Naive thymus-derived CD8-positive, alpha-beta T cell (primary cell): ENCODE results near the gene TGM5. TPM values are rescaled to one million over a fixed set of nuclear protein-coding genes. Genes with fewer than 3 reads are reported as not detected.

Experiments
- ATAC-seq, 2 donors: fragments of 150-1000 bp; cut with Tn5 transposase in 1 of 2; sonication (Bioruptor Pico), chemical (Tn5 transposase) in 1 of 2; 1 replicate in 1 of 2; 2 replicates in 1 of 2; pipeline ENCODE4 v1.10.0; 2021; ENCODE audit warnings: mild to moderate bottlenecking in 2 of 2, moderate library complexity in 2 of 2
- POLR2A ChIA-PET: fragments of 350-600 bp; sonication (Branson Sonifier 250); formaldehyde crosslinking; loops from one replicate; lab custom pipeline; 2021; ENCODE audit warnings: antibody characterized with exemption; lab: Charles Lee
- DNase-seq, 10 donors: peaks; one replicate each; pipeline versions ENCODE4 v3.0.0 to v3.0.0-alpha.2; 2020 to 2022
- H3K27ac Mint-ChIP-seq, 10 donors: one replicate each; pipeline ENCODE4 v1.8.0; 2020 to 2022; ENCODE audit warnings: mild to moderate bottlenecking in 10 of 10, mixed read lengths in 10 of 10, moderate library complexity in 4 of 10, inconsistent platforms in 1 of 10
- H3K27me3 Mint-ChIP-seq, 5 donors: one replicate each; pipeline ENCODE4 v1.8.0; 2021 to 2022; ENCODE audit warnings: mixed read lengths in 5 of 5
- H3K36me3 Mint-ChIP-seq, 3 donors: one replicate each; pipeline ENCODE4 v1.8.0; 2020 to 2022; ENCODE audit warnings: mixed read lengths in 3 of 3, mild to moderate bottlenecking in 2 of 3, inconsistent platforms in 1 of 3
- H3K4me1 Mint-ChIP-seq, 4 donors: one replicate each; pipeline ENCODE4 v1.8.0; 2021 to 2022; ENCODE audit warnings: mixed read lengths in 4 of 4
- H3K4me3 Mint-ChIP-seq, 10 donors: one replicate each; pipeline ENCODE4 v1.8.0; 2020 to 2022; ENCODE audit warnings: mild to moderate bottlenecking in 10 of 10, mixed read lengths in 10 of 10, moderate library complexity in 6 of 10, inconsistent platforms in 1 of 10
- H3K9me3 Mint-ChIP-seq, 9 donors: one replicate each; pipeline ENCODE4 v1.8.0; 2020 to 2022; ENCODE audit warnings: mixed read lengths in 9 of 9, mild to moderate bottlenecking in 3 of 9, inconsistent platforms in 1 of 9, moderate library complexity in 1 of 9
- polyA plus RNA-seq, 3 donors: library from polyadenylated mRNA; unstranded; fragments of 300-500 nt; fragmentation: Illumina TruSeq; gene quantifications; one replicate each; pipeline ENCODE4 v1.2.3, GENCODE V29; 2021
- total RNA-seq, 8 experiments: library from RNA in 2 of 8; stranded (reverse) in 2 of 8; gene quantifications; one replicate each; pipeline ENCODE4 v1.2.3 and lab custom pipeline; 2021 to 2026

The TGM5 gene
- total and polyA plus RNA-seq, 5 experiments from 2014 or later: not detected

GRCh38 chr15:43220991-43221403 lies 45.7 kb downstream of the TGM5 start, which contains the start of gene EPB42:
Gene EPB42, minus strand, starts transcription at chr15:43221018. Its CDS starts 193 bp downstream, at chr15:43220825.
- H3K4me3 Mint-ChIP-seq: no peak within 1 kb of the TSS
- H3K36me3 Mint-ChIP-seq: no peaks in the 10 kb centered on the region
- H3K4me1 Mint-ChIP-seq: peaks cover 3 to 9% (median 6%) of the 10 kb centered on the region in 4 donors
- H3K27ac Mint-ChIP-seq: no peak within 1 kb of the TSS
- peaks cover 2 to 30% (median 13%) of the 10 kb centered on the region in 5 donors for H3K27me3 Mint-ChIP-seq
- POLR2A ChIA-PET: no interaction called here
- no peak for DNase-seq
- no peaks in the 10 kb centered on the region for H3K9me3 Mint-ChIP-seq
- ATAC-seq: no peak

DNA sequence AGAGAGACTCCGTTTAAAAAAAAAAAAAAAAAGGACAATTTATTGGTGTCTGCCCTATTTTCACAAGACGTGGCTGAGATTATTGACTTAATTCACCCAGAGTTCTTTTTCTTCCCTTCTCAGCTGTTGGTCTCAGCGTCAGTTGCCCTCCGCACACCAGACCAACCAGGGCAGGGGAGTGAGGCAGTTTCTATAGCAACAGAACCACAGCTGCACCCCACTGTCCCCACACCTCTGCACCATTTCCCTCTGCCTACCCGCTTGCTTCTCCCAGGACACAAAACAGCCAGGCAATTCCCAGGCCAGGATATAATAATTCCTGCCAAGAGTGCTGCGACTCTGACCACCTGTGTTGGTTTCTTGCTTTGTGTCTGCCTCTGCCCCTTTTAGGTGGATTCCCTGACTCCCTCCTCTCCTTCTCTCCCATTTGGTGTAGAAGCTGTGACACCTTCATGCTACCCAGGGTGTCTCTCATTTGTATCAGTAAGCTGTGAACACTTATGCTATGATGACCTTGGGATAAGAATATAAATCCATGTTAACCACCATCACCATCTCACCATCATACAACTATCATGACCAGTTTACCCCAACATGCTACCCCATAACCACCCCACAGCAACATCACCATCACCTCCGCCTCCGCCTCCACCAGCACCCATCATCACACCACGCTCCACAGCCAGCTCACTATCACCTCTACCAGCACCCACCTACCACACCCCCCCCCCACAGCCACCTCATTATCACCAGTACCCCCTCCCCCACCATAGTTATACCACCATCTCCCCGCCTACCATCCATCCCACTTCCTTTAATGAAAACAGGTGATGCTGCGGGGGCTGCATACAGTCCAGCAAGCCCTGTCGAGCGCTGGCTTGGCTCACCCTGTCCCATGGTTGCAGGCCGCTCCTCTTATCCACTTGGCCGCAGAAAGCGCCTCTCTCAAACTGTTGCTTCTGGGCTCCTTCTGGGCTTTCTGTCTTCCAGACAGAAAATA lies 46.5 kb downstream of the TGM5 start:
- H3K4me1 Mint-ChIP-seq: peaks cover 0 to 1% (median under 1%) of the 10 kb centered on the region in 4 donors
- ATAC-seq: no peak
- no peak overlapping the region for H3K27ac Mint-ChIP-seq
- H3K27me3 Mint-ChIP-seq: peaks cover 0 to 30% (median 8%) of the 10 kb centered on the region in 5 donors
- no peak for DNase-seq
- H3K9me3 Mint-ChIP-seq: no peaks in the 10 kb centered on the region
- POLR2A ChIA-PET: no interaction called here
- no peak overlapping the region for H3K4me3 Mint-ChIP-seq
- no peaks in the 10 kb centered on the region for H3K36me3 Mint-ChIP-seq

GRCh38 chr15:43218908-43219706 lies 47.6 kb downstream of the TGM5 start:
- Mint-ChIP-seq H3K4me3 (no peak overlapping the region), H3K9me3 (no peaks in the 10 kb centered on the region), H3K4me1 (no peaks in the 10 kb centered on the region), H3K36me3 (no peaks in the 10 kb centered on the region), H3K27ac (no peak overlapping the region), H3K27me3 (peaks cover 0 to 22% (median 8%) of the 10 kb centered on the region in 5 donors)
- POLR2A ChIA-PET: no interaction called here
- ATAC-seq (no peak), DNase-seq (no peak)

GRCh38 chr15:43215961-43216360 lies 50.8 kb downstream of the TGM5 start:
- Mint-ChIP-seq H3K27me3 (peaks cover 0 to 13% (median 6%) of the 10 kb centered on the region in 5 donors), H3K4me3 (no peak overlapping the region), H3K9me3 (no peaks in the 10 kb centered on the region), H3K36me3 (no peaks in the 10 kb centered on the region), H3K27ac (no peak overlapping the region), H3K4me1 (peaks cover 0 to 2% (median 0%) of the 10 kb centered on the region in 4 donors)
- no peak for DNase-seq
- no peak for ATAC-seq
- POLR2A ChIA-PET: no interaction called here

GRCh38 chr15:43214592-43215295 lies 52.0 kb downstream of the TGM5 start:
- no peak for DNase-seq
- ATAC-seq: no peak
- H3K4me1 Mint-ChIP-seq: peaks cover 0 to 2% (median 0%) of the 10 kb centered on the region in 4 donors
- H3K4me3 Mint-ChIP-seq: no peak overlapping the region
- no peak overlapping the region for H3K27ac Mint-ChIP-seq
- POLR2A ChIA-PET: no interaction called here
- H3K9me3 Mint-ChIP-seq: no peaks in the 10 kb centered on the region
- no peaks in the 10 kb centered on the region for H3K36me3 Mint-ChIP-seq
- H3K27me3 Mint-ChIP-seq: peaks cover 1 to 15% (median 7%) of the 10 kb centered on the region in 5 donors

- peaks cover 0 to 2% (median 0%) of the 10 kb centered on the region in 4 donors for H3K4me1 Mint-ChIP-seq
- peak overlapping the region in 1 of 10 donors; percentile 57 for H3K27ac Mint-ChIP-seq
- POLR2A ChIA-PET: no interaction called here
These were observed 52.6 kb downstream of the TGM5 start for GRCh38 chr15:43214169-43214568.

DNA sequence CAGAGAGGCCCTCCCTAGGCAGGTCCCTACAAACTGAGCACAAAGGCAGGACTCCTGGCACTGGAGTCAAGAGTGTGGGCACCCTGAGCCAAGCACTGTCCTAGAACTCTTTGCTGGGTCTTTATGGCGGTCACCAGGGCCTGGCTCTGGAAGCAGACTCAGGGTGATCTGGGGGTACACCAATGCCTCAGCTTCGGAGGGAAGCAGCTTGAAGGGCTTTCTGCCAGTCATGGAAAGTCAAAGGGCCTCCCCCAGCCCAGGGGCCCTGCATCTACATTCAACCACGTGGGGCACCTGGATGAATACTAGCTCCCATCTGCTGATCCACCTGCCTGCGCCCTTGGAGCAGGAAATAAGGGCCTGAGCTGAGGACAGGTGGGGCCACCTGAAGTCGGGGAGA lies 53.3 kb downstream of the TGM5 start:
- no peak for DNase-seq
- no peaks in the 10 kb centered on the region for H3K9me3 Mint-ChIP-seq

More at GRCh38 chr15:43214169-43214568, 52.6 kb downstream of the TGM5 start:
- Mint-ChIP-seq H3K9me3 (no peaks in the 10 kb centered on the region), H3K4me3 (no peak overlapping the region), H3K36me3 (no peaks in the 10 kb centered on the region), H3K27me3 (peaks cover 1 to 19% (median 7%) of the 10 kb centered on the region in 5 donors)
- ATAC-seq: no peak
- DNase-seq: no peak

GRCh38 chr15:43212951-43213350 lies 53.8 kb downstream of the TGM5 start:
- Mint-ChIP-seq H3K4me3 (no peak overlapping the region), H3K27me3 (peaks cover 1 to 31% (median 13%) of the 10 kb centered on the region in 5 donors), H3K36me3 (no peaks in the 10 kb centered on the region), H3K9me3 (no peaks in the 10 kb centered on the region), H3K27ac (no peak overlapping the region), H3K4me1 (peaks cover 0 to 2% (median 0%) of the 10 kb centered on the region in 4 donors)
- no peak for DNase-seq
- POLR2A ChIA-PET: no interaction called here
- ATAC-seq: no peak

More for the DNA sequence above, 53.3 kb downstream of the TGM5 start:
- H3K27me3 Mint-ChIP-seq: peaks cover 1 to 26% (median 13%) of the 10 kb centered on the region in 5 donors
- POLR2A ChIA-PET: no interaction called here
- H3K27ac Mint-ChIP-seq: no peak overlapping the region
- H3K4me3 Mint-ChIP-seq: no peak overlapping the region
- H3K36me3 Mint-ChIP-seq: no peaks in the 10 kb centered on the region
- peaks cover 0 to 2% (median 0%) of the 10 kb centered on the region in 4 donors for H3K4me1 Mint-ChIP-seq
- no peak for ATAC-seq

DNA sequence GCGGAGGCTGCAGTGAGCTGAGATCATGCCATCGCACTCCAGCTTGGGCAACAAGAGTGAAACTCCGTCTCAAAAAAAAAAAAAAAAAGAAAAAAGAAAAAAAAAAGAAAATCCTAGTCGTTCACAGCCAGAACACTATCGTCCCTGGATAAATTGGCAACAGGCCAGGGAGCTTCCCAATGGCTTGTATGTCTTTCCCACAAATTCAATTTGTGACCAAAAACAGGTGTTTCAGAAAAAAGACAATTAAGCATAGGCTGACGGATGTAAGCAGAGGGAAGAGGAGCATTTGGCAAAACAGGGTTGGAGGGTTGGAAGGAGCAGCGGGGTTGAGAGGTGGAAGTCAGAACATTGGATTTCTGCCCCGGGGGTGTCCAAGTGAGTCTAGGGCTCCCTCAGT lies 54.4 kb downstream of the TGM5 start:
- POLR2A ChIA-PET: no interaction called here
- Mint-ChIP-seq H3K27me3 (peaks cover 1 to 31% (median 13%) of the 10 kb centered on the region in 5 donors), H3K27ac (no peak overlapping the region), H3K4me1 (peaks cover 0 to 2% (median 0%) of the 10 kb centered on the region in 4 donors), H3K4me3 (no peak overlapping the region), H3K36me3 (no peaks in the 10 kb centered on the region), H3K9me3 (no peaks in the 10 kb centered on the region)
- ATAC-seq (no peak), DNase-seq (no peak)

- Mint-ChIP-seq H3K4me3 (no peak overlapping the region), H3K9me3 (no peaks in the 10 kb centered on the region), H3K27ac (peak overlapping the region in 1 of 10 donors; percentile 53), H3K36me3 (no peaks in the 10 kb centered on the region), H3K27me3 (peaks cover 1 to 31% (median 13%) of the 10 kb centered on the region in 5 donors), H3K4me1 (peaks cover 0 to 2% (median 0%) of the 10 kb centered on the region in 4 donors)
- POLR2A ChIA-PET: no interaction called here
- DNase-seq (no peak), ATAC-seq (no peak)
These were observed 55.4 kb downstream of the TGM5 start for GRCh38 chr15:43211224-43211735.

GRCh38 chr15:43210807-43211206 lies 55.9 kb downstream of the TGM5 start:
- Mint-ChIP-seq H3K4me1 (peaks cover 0 to 2% (median 0%) of the 10 kb centered on the region in 4 donors), H3K9me3 (no peaks in the 10 kb centered on the region), H3K36me3 (no peaks in the 10 kb centered on the region), H3K27me3 (peaks cover 1 to 31% (median 13%) of the 10 kb centered on the region in 5 donors), H3K4me3 (no peak overlapping the region), H3K27ac (peak overlapping the region in 1 of 10 donors; percentile 56)
- ATAC-seq (no peak), DNase-seq (no peak)
- POLR2A ChIA-PET: no interaction called here
